Coronary artery (tissue), 2 donors: ENCODE measurements around the gene IL1R2.

Experiments used
- DNase-seq: peaks from one replicate; pipeline ENCODE4 v3.0.0-alpha.2; 2017; ENCODE audit warnings: low spot score
- H3K27ac ChIP-seq, 2 donors: fragments of 200-600 bp; sonication (generic); one replicate each; pipeline ENCODE4 v1.5.1; 2016 to 2019
- H3K4me3 ChIP-seq: fragments of 200-600 bp; sonication (generic); 2 replicates; pipeline ENCODE4 v1.5.1; 2016; ENCODE audit warnings: mild to moderate bottlenecking, moderate library complexity
- TF ChIP-seq, protein P1 (sequence below): fragments of 200-600 bp; sonication (generic); IDR thresholded peaks from one replicate; pipeline ENCODE4 v1.5.1; 2019; ENCODE audit warnings: antibody characterized with exemption

IL1R2 gene

DNA sequence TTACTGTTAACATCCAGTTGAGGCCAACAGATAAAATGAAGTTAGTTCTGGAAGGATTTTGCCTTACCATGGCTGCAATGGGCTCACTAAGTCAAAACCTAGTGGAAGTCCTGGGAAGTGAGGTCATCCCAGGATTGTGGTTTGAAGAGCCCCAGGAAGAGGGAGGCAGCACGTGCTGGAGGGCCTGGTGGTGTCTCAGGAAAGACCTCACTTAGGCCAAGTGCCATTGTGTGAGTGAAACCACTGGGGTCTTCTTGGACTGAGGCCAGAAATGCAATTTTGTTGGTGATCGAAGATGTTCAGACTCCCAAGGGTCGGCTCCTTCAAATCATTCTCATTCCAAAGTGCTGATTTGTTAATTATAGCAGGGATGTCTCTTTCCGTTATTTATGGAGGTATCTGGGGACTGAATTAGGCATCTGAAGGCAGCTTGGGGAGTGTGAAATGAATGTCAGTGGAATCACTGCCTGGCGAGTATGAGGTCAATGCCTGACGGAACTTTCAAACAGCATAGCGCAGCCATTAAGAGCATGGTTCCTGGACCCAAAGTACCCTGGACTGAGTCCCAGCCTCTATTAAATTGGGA, 60.0 kb downstream of the IL1R2 start:
- Histone ChIP-seq H3K4me3 (no peak overlapping the region), H3K27ac (peak overlapping the region; percentile 59 to 86)
- no peak for DNase-seq
- TF ChIP-seq, protein P1, sequence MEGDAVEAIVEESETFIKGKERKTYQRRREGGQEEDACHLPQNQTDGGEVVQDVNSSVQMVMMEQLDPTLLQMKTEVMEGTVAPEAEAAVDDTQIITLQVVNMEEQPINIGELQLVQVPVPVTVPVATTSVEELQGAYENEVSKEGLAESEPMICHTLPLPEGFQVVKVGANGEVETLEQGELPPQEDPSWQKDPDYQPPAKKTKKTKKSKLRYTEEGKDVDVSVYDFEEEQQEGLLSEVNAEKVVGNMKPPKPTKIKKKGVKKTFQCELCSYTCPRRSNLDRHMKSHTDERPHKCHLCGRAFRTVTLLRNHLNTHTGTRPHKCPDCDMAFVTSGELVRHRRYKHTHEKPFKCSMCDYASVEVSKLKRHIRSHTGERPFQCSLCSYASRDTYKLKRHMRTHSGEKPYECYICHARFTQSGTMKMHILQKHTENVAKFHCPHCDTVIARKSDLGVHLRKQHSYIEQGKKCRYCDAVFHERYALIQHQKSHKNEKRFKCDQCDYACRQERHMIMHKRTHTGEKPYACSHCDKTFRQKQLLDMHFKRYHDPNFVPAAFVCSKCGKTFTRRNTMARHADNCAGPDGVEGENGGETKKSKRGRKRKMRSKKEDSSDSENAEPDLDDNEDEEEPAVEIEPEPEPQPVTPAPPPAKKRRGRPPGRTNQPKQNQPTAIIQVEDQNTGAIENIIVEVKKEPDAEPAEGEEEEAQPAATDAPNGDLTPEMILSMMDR: no peak

DNA sequence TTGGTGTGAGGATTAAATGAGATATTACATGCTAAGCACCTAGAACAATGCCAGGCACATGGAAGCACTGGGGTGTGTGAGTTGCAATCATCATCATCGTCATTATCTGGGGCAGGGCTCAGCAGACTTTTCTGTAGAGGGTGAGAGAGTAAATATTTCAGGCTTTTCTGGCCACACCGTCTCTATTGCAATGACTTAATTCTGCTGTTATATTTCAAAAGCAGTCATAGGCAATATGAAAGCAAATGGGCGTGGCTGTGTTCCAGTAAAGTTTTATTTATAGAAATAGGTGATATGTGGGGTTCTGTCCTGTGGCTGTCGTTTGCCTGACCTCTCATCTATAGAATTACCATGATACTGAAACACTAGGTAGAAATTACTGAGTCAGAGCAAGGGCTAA, 60.6 kb downstream of the IL1R2 start:
- Histone ChIP-seq H3K27ac (peak overlapping the region; percentile 59 to 86), H3K4me3 (no peak overlapping the region)
- TF ChIP-seq, protein P1: no peak
- DNase-seq: no peak

GRCh38 chr2:102053096-102053495, 61.3 kb downstream of the IL1R2 start:
- Histone ChIP-seq H3K27ac (peak overlapping the region; percentile 51 to 86), H3K4me3 (no peak overlapping the region)
- no peak for DNase-seq
- TF ChIP-seq, protein P1: no peak

DNA sequence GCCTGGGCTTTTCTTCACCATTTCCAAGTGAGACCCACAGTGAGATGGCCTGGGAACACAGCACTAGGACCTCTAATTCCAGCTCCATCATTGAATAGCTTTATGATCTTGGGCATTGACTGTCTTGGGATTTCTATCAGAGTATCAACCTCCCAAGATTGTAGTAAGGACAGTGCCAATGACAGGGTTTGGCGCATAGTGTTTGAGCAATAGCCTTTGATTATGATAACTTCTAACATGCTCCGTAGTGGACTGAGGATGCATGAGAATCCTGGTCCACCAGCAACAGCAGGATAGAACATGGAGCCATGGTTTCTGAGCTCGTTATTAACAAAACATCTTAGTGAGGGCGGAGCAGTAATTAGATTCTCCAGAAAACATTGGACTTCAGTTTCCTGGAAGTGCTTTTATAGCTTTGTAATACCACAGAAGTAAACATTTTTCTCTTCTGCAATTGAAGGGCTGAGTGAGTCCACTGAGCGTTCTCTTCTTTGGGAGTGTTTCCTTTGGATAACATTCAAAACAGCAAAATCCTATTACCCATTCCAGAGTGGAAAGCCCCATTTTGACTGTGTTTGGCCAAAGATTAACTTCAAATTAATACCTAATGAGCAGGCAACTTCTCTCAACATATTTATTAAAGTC, 63.7 kb downstream of the IL1R2 start:
- peak overlapping the region; percentile 65 to 68 for H3K27ac ChIP-seq
- TF ChIP-seq, protein P1: no peak
- DNase-seq: no peak
- H3K4me3 ChIP-seq: no peak overlapping the region

GRCh38 chr2:102056079-102056581, 64.4 kb downstream of the IL1R2 start:
- Histone ChIP-seq H3K27ac (peak overlapping the region; percentile 65), H3K4me3 (no peak overlapping the region)
- DNase-seq: no peak
- TF ChIP-seq, protein P1: no peak

DNA sequence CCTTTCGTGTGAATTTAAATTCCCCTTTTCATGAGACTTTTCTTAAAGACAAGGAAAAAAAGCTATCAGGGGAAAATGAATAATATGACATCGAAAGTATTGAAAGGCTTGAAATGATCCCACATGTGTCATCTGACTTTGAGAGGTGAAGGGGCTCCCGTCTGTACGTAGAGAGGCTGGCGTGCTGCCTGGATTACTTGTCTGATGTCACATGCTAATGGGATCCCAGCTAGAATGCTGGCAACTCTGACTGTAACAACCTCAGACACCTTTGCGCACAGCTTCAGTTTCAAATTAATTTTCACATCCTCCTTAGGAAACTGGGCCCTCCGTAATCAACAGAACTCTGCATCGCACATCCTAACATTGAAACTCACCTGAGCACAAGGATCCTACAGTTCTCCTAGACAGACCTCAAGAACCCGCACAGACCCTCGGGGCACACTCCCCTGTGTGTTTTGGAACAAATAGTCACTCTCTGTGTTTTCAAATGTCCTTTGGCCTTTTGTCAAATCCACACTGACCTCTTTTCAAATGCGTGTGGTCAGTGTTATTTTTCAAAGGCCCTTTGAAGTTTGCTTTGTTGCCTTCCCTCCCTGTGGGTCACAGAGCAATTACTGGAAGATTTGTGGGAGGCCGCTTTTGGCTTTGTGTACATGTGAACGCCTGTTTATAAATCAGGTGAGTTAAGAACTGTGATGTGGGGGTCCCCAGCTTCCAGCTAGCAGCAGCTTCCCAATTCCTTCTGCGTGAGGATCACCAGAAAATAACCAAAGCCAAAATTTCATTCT, 65.9 kb downstream of the IL1R2 start:
- Histone ChIP-seq H3K4me3 (no peak overlapping the region), H3K27ac (peak overlapping the region in 1 of 2 donors; percentile 53)
- TF ChIP-seq, protein P1: no peak
- no peak for DNase-seq
